Measurements from ENCODE around the gene MAPK8IP3.

The MAPK8IP3 gene

GRCh38 chr16:1707193-1707790 is 1.3 kb downstream of the MAPK8IP3 start:
- TF ChIP-seq, protein P1, sequence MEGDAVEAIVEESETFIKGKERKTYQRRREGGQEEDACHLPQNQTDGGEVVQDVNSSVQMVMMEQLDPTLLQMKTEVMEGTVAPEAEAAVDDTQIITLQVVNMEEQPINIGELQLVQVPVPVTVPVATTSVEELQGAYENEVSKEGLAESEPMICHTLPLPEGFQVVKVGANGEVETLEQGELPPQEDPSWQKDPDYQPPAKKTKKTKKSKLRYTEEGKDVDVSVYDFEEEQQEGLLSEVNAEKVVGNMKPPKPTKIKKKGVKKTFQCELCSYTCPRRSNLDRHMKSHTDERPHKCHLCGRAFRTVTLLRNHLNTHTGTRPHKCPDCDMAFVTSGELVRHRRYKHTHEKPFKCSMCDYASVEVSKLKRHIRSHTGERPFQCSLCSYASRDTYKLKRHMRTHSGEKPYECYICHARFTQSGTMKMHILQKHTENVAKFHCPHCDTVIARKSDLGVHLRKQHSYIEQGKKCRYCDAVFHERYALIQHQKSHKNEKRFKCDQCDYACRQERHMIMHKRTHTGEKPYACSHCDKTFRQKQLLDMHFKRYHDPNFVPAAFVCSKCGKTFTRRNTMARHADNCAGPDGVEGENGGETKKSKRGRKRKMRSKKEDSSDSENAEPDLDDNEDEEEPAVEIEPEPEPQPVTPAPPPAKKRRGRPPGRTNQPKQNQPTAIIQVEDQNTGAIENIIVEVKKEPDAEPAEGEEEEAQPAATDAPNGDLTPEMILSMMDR (conservative IDR thresholded peaks at IDR 0.05): no peak
- peak overlapping the region; percentile 81 for H3K27ac ChIP-seq

DNA sequence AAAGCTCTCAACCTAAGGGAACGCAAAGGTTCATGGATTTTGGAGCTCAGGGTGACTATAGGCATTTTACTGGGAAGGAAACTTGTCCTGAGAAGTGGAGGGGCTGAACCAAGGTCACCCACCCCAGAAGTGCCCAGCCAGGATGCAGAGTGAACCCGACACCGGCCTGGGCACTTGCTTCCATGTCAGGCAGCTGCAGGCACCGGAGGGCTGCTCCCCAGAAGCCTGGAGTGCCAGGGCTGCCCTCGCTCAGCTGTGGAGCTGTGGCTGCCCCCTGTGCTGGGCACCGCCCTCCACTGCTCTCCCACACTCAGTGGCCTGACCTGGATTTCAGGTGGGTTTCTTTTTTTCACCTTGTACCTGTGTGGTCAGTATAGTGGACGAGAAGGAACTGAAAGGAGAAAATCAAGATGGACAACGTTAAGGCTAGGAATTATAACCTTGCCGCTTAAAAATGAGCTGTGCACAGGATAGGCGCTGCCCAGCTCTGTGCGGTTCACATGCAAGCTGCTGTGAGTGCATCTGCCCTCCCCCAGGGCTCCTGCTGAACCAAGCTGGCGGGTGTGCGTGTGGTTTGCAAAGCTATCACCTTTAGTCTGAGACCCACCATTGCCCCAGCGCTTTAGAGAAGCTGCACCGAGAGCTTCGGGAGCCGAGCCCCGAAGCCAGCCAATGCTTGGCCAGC is 2.2 kb downstream of the MAPK8IP3 start:
- H3K27ac ChIP-seq: peak overlapping the region; percentile 81; the same call in 1 of the 2 replicates
- TF ChIP-seq, protein P1 (conservative IDR thresholded peaks at IDR 0.05): no peak

- H3K27ac ChIP-seq: no peak overlapping the region
- TF ChIP-seq, protein P1 (conservative IDR thresholded peaks at IDR 0.05): no peak
Measured at GRCh38 chr16:1708768-1709180, 2.8 kb downstream of the MAPK8IP3 start.

DNA sequence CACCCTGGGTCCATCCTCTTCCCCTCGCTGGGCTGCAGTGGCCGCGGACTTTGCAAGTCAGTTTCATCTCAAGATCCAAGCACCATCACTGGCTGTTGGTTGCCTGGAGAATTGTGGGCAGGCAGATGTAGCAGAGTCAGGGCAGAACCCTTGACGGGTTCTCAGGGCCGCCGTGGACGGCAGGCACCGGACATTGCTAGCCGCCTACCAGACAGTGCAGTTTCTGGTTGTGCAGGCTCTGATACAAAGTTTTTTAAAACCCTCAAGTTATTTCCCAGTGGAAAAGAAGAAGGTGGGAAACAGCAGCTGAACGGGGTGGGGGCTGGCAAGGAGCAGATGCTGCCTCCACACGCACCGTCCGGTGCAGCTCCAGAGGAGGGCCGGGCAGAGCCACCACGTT is 3.4 kb downstream of the MAPK8IP3 start:
- TF ChIP-seq, protein P1 (conservative IDR thresholded peaks at IDR 0.05): no peak

GRCh38 chr16:1710811-1711507 is 5.0 kb downstream of the MAPK8IP3 start:
- H3K27ac ChIP-seq: no peak overlapping the region
- TF ChIP-seq, protein P1 (conservative IDR thresholded peaks at IDR 0.05): no peak

More for the DNA sequence above, 3.4 kb downstream of the MAPK8IP3 start:
- no peak overlapping the region for H3K27ac ChIP-seq

DNA sequence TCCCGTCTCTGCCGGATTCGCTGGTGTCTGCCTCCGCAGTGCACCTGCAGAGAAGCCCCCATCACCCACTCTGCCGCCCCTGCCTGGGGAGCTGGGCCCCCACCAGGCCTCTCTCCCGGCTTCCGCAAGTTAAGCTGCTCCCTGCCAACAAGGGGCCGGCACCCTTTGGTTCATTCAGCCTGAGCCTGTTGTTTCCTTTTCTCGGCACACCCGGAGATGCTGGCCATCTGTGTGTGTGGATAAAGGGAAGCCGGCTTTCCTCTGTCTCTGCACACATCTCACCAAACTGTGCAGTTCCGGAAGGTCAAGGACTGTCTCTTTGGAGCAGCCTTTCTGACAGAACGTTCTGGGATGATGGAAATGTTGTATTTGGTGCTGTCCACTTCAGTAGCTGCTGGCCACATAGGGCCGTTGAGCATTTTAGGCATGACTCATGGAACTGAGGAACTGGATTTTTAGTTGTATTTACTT is 6.8 kb downstream of the MAPK8IP3 start:
- TF ChIP-seq, protein P1 (conservative IDR thresholded peaks at IDR 0.05): no peak
- no peak overlapping the region for H3K27ac ChIP-seq

DNA sequence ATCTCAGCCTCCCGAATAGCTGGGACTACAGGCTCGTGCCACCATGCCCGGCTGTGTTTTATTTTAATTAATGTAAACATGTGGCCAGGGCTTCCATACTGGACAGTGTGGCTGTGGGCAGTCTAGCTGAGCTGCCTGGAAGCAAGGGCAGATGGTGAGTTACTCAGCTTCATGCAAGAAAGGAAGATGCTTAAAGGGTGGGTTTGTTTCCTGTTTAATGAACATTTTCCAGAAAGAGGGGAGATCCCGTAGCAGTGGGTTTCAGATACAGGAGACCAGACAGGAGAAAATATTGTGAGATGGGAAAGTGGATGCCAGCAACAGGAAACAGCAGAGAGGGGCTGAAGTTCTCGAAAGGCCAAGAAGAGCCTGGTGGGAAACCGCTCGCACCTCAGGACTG is 7.3 kb downstream of the MAPK8IP3 start:
- TF ChIP-seq, protein P1 (conservative IDR thresholded peaks at IDR 0.05): no peak
- no peak overlapping the region for H3K27ac ChIP-seq
